GM10248 (cell line): ENCODE results near the gene PLCH2.

Experiments used
- CTCF ChIA-PET: fragments of 300-600 bp; sonication (Branson Sonifier 250); formaldehyde crosslinking; extraction: SDS; loops from one replicate; lab custom pipeline; 2021; ENCODE audit warnings: antibody characterized with exemption; lab: Yijun Ruan, JAX
- POLR2A ChIA-PET: fragments of 350-650 bp; sonication (Branson Sonifier 250); formaldehyde crosslinking; extraction: SDS; loops from one replicate; lab custom pipeline; 2020; ENCODE audit warnings: antibody characterized with exemption; lab: Yijun Ruan, JAX
- DNase-seq: peaks from one replicate; pipeline ENCODE4 v3.0.0; 2012; ENCODE audit errors: extremely low spot score
- TF ChIP-seq, protein P1 (sequence below): IDR thresholded peaks from 2 replicates; pipeline ENCODE4 v1.5.1; 2012; ENCODE audit warnings: mild to moderate bottlenecking, low read depth; ENCODE audit errors: extremely low read depth, missing control alignments, control extremely low read depth

Gene PLCH2

DNA sequence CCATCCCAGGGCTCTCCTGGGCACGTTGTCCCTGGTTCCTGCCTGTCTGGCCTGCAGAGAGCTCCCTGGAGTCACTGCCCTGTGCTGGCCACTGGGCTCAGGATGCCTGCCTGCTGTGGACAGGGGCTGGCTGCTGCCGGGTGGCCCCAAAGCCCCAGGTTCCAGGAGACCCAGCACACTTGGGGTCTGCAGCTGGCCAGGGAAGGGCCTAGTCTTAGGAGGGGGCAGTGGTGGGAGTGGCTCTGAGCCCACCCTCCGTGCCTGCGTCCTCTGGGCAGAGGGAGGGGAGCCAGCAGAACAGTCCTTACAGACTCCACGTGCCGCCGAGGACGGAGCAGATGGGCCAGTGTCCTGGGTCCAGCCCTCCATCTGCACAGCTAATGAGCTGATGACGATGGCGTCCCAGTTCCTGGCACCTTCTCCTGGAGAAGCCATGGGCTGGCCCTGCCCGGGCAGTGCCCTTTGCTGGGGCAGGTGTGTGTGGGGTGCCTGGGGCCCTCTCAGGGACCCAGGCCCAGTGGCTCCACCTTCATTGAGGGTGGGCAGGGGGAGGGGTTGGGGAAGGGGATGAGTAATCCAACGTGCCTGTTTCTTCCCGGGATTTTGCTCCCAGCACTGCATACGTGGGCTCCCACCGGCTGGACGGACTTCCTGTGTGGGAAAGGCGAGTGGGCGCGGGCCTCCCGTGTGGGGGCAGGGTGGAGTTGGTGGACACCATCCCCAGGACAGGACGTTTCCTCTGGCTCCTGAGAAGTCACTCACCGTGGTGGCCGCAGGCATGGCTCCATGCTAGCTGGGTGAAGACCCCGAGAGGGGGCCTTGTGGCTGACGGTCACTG, 6.8 kb upstream of the PLCH2 start:
- no peak for DNase-seq
- TF ChIP-seq, protein P1, sequence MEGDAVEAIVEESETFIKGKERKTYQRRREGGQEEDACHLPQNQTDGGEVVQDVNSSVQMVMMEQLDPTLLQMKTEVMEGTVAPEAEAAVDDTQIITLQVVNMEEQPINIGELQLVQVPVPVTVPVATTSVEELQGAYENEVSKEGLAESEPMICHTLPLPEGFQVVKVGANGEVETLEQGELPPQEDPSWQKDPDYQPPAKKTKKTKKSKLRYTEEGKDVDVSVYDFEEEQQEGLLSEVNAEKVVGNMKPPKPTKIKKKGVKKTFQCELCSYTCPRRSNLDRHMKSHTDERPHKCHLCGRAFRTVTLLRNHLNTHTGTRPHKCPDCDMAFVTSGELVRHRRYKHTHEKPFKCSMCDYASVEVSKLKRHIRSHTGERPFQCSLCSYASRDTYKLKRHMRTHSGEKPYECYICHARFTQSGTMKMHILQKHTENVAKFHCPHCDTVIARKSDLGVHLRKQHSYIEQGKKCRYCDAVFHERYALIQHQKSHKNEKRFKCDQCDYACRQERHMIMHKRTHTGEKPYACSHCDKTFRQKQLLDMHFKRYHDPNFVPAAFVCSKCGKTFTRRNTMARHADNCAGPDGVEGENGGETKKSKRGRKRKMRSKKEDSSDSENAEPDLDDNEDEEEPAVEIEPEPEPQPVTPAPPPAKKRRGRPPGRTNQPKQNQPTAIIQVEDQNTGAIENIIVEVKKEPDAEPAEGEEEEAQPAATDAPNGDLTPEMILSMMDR, result no peak
- CTCF ChIA-PET, result no interaction called here
- POLR2A ChIA-PET, result no interaction called here

DNA sequence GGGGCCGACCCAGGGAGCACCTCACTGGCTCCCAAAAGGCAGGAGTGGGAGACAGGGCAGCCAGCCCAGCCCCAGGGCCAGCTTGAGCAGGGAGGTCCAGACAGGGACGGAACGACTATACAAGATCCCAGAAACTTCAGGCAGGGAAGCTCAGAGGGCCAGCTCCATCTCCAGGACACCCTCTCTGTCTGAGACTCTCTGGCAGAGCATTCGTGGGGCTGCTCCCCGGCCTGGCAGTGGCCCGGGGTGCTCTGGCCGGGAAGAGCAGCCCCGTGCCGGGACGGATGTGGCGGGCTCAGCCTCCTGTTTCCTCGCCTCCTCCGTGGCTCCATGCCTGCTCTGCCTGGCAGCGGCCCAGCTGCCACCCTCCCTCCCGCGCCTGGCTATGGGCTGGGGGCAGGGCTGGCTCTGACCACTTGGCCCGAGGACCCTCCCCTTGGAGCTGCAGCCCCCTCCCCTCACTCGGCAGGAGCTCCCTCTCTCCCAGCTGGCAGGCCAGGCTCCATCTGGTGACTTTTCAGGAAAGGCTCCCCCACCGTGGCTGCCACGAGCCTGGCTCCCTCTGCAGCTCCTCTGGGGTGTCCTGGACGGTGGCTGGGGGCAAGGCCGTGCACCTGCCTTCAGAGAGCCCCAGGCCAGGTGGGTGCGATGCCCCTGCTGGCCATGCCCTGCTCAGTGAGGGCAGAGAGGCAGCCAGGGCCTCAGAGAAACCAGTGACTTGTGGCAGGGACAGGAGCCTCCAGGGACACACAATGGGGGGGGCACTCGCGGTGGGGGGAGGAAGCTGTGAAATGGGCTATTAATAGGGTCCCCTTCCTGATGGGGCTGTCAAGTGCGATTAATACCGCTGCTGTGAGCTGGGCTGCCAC, 5.6 kb upstream of the PLCH2 start:
- POLR2A ChIA-PET, result no interaction called here
- no peak for DNase-seq
- CTCF ChIA-PET, result no interaction called here
- TF ChIP-seq, protein P1, result no peak

- TF ChIP-seq, protein P1, result no peak
- DNase-seq, result no peak
- ChIA-PET CTCF (interaction anchor here (1.1 kb wide), 1 partner anchor 14 kb away, joined by 3 read pairs; no protein-coding TSS in a partner anchor), POLR2A (no interaction called here)
Observed at GRCh38 chr1:2471159-2471471, 5.0 kb upstream of the PLCH2 start.

- POLR2A ChIA-PET, result no interaction called here
- TF ChIP-seq, protein P1, result no peak
- DNase-seq, result no peak
- CTCF ChIA-PET, result interaction anchor here (1.1 kb wide), 1 partner anchor 15 kb away, joined by 3 read pairs; no protein-coding TSS in a partner anchor
Observed at GRCh38 chr1:2471587-2472001, 4.5 kb upstream of the PLCH2 start.

DNA sequence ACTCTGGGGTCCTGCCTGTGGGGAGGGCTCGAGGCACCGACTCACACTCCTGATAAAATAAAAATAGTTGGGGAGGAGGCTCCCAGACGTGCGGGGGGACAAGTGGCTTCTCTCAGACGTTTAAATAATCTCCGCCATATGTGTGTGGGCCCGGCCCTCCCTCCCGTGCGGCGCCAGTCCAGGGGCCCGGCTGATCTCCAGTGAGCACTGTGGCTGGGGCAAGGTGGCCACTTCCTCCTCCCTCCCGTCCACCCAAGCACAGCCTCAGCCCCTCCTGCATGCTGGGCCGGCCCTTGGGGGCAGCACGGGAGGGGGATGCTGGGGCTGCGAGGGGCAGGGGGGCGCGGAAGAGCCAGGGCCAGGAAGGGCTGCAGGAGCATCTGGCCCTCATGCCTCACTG, 4.0 kb upstream of the PLCH2 start:
- CTCF ChIA-PET, result interaction anchor here (1.1 kb wide), 1 partner anchor 15 kb away, joined by 3 read pairs; no protein-coding TSS in a partner anchor

More for the DNA sequence above, 4.0 kb upstream of the PLCH2 start:
- TF ChIP-seq, protein P1, result no peak
- DNase-seq, result no peak
- POLR2A ChIA-PET, result no interaction called here
